GM23248 (cell line): ENCODE results near the gene CTSV. TPM values are rescaled to one million over a fixed set of nuclear protein-coding genes. Genes with fewer than 3 reads are reported as not detected.
"Not testable (repeated sequence)": the region's sequence is repeated elsewhere in the genome, so short reads cannot be mapped to it uniquely, and the experiment has no call there.

ENCODE experiments used
- DNase-seq: peaks from one replicate; pipeline ENCODE4 v3.0.0-alpha.2; 2015
- H2AFZ ChIP-seq: fragments of 200-600 bp; sonication (generic); 2 replicates; pipeline ENCODE4 v1.6.1; 2016; ENCODE audit warnings: antibody characterized with exemption
- H3F3A ChIP-seq: fragments of 200-600 bp; sonication (generic); 2 replicates; pipeline ENCODE4 v1.6.1; 2016; ENCODE audit warnings: mild to moderate bottlenecking, antibody characterized with exemption, mixed run types; ENCODE audit not compliant: insufficient read depth
- H3K27ac ChIP-seq: fragments of 200-600 bp; sonication (generic); 2 replicates; pipeline ENCODE4 v1.5.1; 2016; ENCODE audit warnings: mild to moderate bottlenecking
- H3K27me3 ChIP-seq: fragments of 200-600 bp; sonication (generic); replicated peaks from 2 replicates; pipeline ENCODE4 v1.6.1; 2016; ENCODE audit warnings: mild to moderate bottlenecking; ENCODE audit not compliant: insufficient read depth
- H3K36me3 ChIP-seq: fragments of 200-600 bp; sonication (generic); 2 replicates; pipeline ENCODE4 v1.6.1; 2016; ENCODE audit warnings: low read depth, mild to moderate bottlenecking
- H3K4me1 ChIP-seq: fragments of 200-600 bp; sonication (generic); 2 replicates; pipeline ENCODE4 v1.6.1; 2016; ENCODE audit warnings: mild to moderate bottlenecking; ENCODE audit not compliant: insufficient read depth
- H3K4me2 ChIP-seq: fragments of 200-600 bp; sonication (generic); one replicate; pipeline ENCODE4 v1.6.1; 2016; ENCODE audit warnings: mild to moderate bottlenecking; ENCODE audit not compliant: unreplicated experiment
- H3K4me3 ChIP-seq: fragments of 200-600 bp; sonication (generic); 2 replicates; pipeline ENCODE4 v1.5.1; 2016; ENCODE audit warnings: mild to moderate bottlenecking
- H3K79me2 ChIP-seq: fragments of 200-600 bp; sonication (generic); 2 replicates; pipeline ENCODE4 v1.6.1; 2016; ENCODE audit warnings: mild to moderate bottlenecking; ENCODE audit not compliant: insufficient read depth
- H3K9ac ChIP-seq: fragments of 200-600 bp; sonication (generic); 2 replicates; pipeline ENCODE4 v1.6.1; 2016; ENCODE audit warnings: mild to moderate bottlenecking
- H3K9me2 ChIP-seq: fragments of 200-600 bp; sonication (generic); 2 replicates; pipeline ENCODE4 v1.6.1; 2016; ENCODE audit warnings: mixed run types, mild to moderate bottlenecking, moderate library complexity; ENCODE audit not compliant: insufficient read depth
- H3K9me3 ChIP-seq: fragments of 200-600 bp; sonication (generic); one replicate; pipeline ENCODE4 v1.6.1; 2017; ENCODE audit warnings: low read depth
- H4K20me1 ChIP-seq: fragments of 200-600 bp; sonication (generic); 2 replicates; pipeline ENCODE4 v1.6.0; 2016; ENCODE audit not compliant: insufficient read depth
- WGBS, 2 experiments: methylation state at CpG; one replicate each; pipeline ENCODE4 v1.1.6; 2015 to 2017; ENCODE audit warnings: low lambda C conversion rate in 2 of 2, low coverage in 1 of 2; ENCODE audit errors: missing lambda C conversion rate in 2 of 2; 5-methylcytosine and 5-hydroxymethylcytosine counted together
- in situ Hi-C: fragments of 300-500 bp; cut with MboI; formaldehyde crosslinking; loops from 2 replicates; pipeline ENCODE4 v1.15.0; 2020
- polyA plus RNA-seq: library from polyadenylated mRNA; unstranded; fragments of >200 nt; fragmentation: Nextera tagmentation; extraction: Ambion mirVana; gene quantifications from 2 replicates; pipeline ENCODE4 v1.2.1, GENCODE V29; 2016
- total RNA-seq: library from RNA; depleted of rRNA; stranded (reverse); fragments of >200 nt; shearing (Covaris generic); gene quantifications from 2 replicates; pipeline ENCODE4 v1.2.3, GENCODE V29; 2014

CTSV gene
- total and polyA plus RNA-seq, 2 experiments from 2014 or later: 0.16 TPM; not detected in 1

DNA sequence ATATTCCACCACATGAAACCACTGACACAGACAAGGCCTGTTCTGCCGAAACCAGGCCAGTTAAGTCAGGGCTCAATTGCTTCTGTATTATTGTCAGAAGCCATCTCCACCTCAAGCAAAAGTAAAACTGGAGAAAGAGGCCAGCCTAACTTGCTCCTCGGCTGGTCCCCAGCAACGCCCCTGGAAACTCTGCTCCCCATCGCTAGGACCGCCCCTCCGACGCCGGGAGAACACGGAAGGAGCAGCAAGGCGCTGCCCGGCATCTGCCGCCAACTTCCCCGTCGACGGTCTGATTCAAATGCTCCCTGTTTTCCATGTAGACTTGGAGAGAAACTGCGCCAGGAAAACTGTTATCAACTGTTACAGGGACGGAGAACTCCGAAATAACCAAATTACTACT is 26.3 kb downstream of the CTSV start:
- H3K9me2 ChIP-seq, H3K9me3 ChIP-seq, H3F3A ChIP-seq, H3K27me3 ChIP-seq, H4K20me1 ChIP-seq, in situ Hi-C loops, H3K4me1 ChIP-seq, H3K36me3 ChIP-seq: not testable (repeated sequence)
- Histone ChIP-seq H3K27ac (peak overlapping the region; percentile 71), H3K9ac (peak overlapping the region; percentile 75), H3K4me3 (peak overlapping the region; percentile 75), H3K79me2 (peaks cover 41% of the 10 kb centered on the region), H2AFZ (peak overlapping the region; percentile 80), H3K4me2 (peak overlapping the region; percentile 87)
- 0 to 2% methylated on average over 16 to 18 of the region's 18 CpGs for WGBS, 2 experiments
- peak; percentile 22 for DNase-seq

GRCh38 chr9:97002195-97002594 is 36.7 kb downstream of the CTSV start:
- H3K9me2 ChIP-seq, H3K36me3 ChIP-seq, H3K27ac ChIP-seq, H3K9me3 ChIP-seq, H3K4me3 ChIP-seq, DNase-seq, in situ Hi-C loops, H3F3A ChIP-seq, H3K4me2 ChIP-seq, H3K27me3 ChIP-seq, H4K20me1 ChIP-seq, H2AFZ ChIP-seq, H3K4me1 ChIP-seq, H3K9ac ChIP-seq: not testable (repeated sequence)
- peaks cover 94% of the 10 kb centered on the region for H3K79me2 ChIP-seq

- WGBS, 2 experiments: 91 to 100% methylated on average over 1 of the region's 1 CpG
- H3K27ac ChIP-seq, H2AFZ ChIP-seq, H4K20me1 ChIP-seq, H3K4me1 ChIP-seq, H3K27me3 ChIP-seq, H3K9ac ChIP-seq, H3K9me2 ChIP-seq, H3K4me3 ChIP-seq, H3K36me3 ChIP-seq, H3F3A ChIP-seq, H3K4me2 ChIP-seq, H3K9me3 ChIP-seq, DNase-seq, in situ Hi-C loops: not testable (repeated sequence)
- H3K79me2 ChIP-seq: peaks cover 100% of the 10 kb centered on the region
Measured at GRCh38 chr9:97001338-97001737, 37.6 kb downstream of the CTSV start.

DNA sequence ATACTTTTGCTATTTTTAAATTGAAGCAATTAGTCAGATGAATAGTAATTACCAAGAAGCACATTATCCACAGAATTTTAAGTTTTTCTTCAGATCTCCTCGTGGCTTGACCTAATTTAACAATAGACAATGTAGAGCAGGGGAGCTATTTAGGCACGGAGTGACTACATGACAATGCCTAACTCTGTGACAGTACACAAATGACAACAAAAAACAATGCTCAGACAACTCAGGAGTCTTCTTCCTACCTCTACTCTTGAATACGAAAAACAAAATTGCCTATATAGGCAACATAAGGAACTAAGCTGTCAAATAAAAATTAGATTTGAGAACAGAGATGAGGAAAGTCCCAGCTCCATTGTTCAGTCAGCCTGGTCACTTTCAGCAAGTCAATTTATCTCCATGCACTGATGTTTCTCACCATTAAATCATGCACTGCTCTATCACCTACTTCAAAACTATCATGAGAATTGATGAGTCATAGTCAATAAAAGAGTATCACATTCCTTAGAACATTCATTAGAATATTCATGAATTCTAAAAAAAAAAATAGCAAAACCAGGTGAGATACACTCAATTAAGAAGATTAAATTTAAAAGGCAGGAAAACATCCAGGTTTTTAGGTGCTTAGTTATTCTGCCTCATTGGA is 38.7 kb downstream of the CTSV start:
- WGBS, 2 experiments: 95 to 98% methylated on average over 3 of the region's 3 CpGs
- H3K9me2 ChIP-seq, H3K9me3 ChIP-seq, in situ Hi-C loops, H4K20me1 ChIP-seq, H3K4me1 ChIP-seq, DNase-seq, H3K4me3 ChIP-seq, H2AFZ ChIP-seq, H3K9ac ChIP-seq, H3K27me3 ChIP-seq, H3K36me3 ChIP-seq, H3K27ac ChIP-seq, H3F3A ChIP-seq, H3K4me2 ChIP-seq: not testable (repeated sequence)
- peaks cover 97% of the 10 kb centered on the region for H3K79me2 ChIP-seq

- H3K79me2 ChIP-seq: peaks cover 93% of the 10 kb centered on the region
- H4K20me1 ChIP-seq, DNase-seq, H3K36me3 ChIP-seq, H3K27ac ChIP-seq, H3K4me3 ChIP-seq, H3K9me2 ChIP-seq, H3K4me2 ChIP-seq, H3K9ac ChIP-seq, H3K27me3 ChIP-seq, H3F3A ChIP-seq, H3K4me1 ChIP-seq, H3K9me3 ChIP-seq, in situ Hi-C loops, H2AFZ ChIP-seq: not testable (repeated sequence)
- WGBS, 2 experiments: 100% methylated on average over 1 of the region's 1 CpG
Measured at GRCh38 chr9:96999733-97000132, 39.2 kb downstream of the CTSV start.

DNA sequence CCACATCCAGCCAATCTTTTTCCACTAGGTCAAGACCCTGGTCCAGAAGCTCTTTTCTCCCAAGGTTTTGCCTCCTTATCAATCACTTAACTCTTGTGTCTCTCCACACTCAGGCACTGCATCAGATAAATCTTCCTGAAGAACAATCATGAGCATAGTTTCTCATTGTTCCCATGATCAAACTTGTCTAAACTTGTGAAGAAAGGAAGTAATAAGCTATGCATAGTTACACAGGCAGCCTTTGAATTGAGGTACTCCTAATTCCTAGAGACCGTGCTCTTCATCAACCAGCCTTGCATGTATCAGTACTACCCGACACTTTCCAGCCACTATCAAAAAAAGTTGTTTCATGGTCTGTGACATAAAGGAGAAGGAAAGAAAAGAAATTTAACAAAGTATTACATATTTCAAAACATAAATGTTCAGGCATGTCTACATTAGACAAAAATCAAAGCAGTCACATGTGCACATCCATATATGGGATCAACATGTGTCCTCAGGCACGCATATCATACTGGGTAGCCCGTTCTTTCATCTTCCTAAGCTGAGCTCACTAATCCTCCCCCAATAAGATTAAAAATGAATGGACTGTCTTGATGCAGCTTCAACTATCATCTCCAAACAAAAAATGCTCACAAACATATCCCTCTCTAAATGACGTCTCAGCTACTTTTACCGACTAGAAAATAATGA is 41.8 kb downstream of the CTSV start:
- DNase-seq, H3F3A ChIP-seq, H2AFZ ChIP-seq, H3K4me3 ChIP-seq, H3K36me3 ChIP-seq, H3K4me2 ChIP-seq, H3K27ac ChIP-seq, H3K9me3 ChIP-seq, in situ Hi-C loops, H3K27me3 ChIP-seq, H4K20me1 ChIP-seq, H3K9me2 ChIP-seq, H3K4me1 ChIP-seq, H3K9ac ChIP-seq: not testable (repeated sequence)
- 80 to 90% methylated on average over 6 of the region's 6 CpGs for WGBS, 2 experiments
- peaks cover 77% of the 10 kb centered on the region for H3K79me2 ChIP-seq

- H3F3A ChIP-seq, H3K4me2 ChIP-seq, H3K27me3 ChIP-seq, H4K20me1 ChIP-seq, H3K9ac ChIP-seq, H3K9me3 ChIP-seq, H3K4me1 ChIP-seq, DNase-seq, H3K9me2 ChIP-seq, in situ Hi-C loops, H3K36me3 ChIP-seq, H3K4me3 ChIP-seq, H2AFZ ChIP-seq, H3K27ac ChIP-seq: not testable (repeated sequence)
- H3K79me2 ChIP-seq: peaks cover 77% of the 10 kb centered on the region
- WGBS, 2 experiments: no CpG with 5 or more reads among the region's 2 CpGs
Measured at GRCh38 chr9:96994531-96995016, 44.4 kb downstream of the CTSV start.
